CD4-positive, alpha-beta T cell (primary cell): ENCODE results near the gene TEK. TPM values are rescaled to one million over a fixed set of nuclear protein-coding genes. Genes with fewer than 3 reads are reported as not detected.

ENCODE experiments used
- ATAC-seq: fragments of 200-7000 bp; cut with Tn5 transposase; one replicate; pipeline ENCODE4 v1.10.0; 2022; ENCODE audit warnings: mild to moderate bottlenecking; ENCODE audit not compliant: poor library complexity
- CTCF ChIA-PET: fragments of 350-600 bp; sonication (Branson Sonifier 250); formaldehyde crosslinking; loops from one replicate; lab custom pipeline; 2021; ENCODE audit warnings: antibody characterized with exemption, inconsistent platforms; lab: Charles Lee
- POLR2A ChIA-PET: fragments of 350-600 bp; sonication (Branson Sonifier 250); formaldehyde crosslinking; loops from one replicate; lab custom pipeline; 2021; ENCODE audit warnings: antibody characterized with exemption, inconsistent platforms; lab: Charles Lee
- DNase-seq, 14 experiments: peaks; one replicate each; pipeline ENCODE4 v3.0.0-alpha.2; 2013 to 2020; ENCODE audit warnings: mixed read lengths in 2 of 14
- H3K27ac ChIP-seq, 2 donors: one replicate each; pipeline versions ENCODE4 v1.5.1 to v1.7.0; 2013; ENCODE audit warnings: low read length in 2 of 2, low read depth in 1 of 2, mild to moderate bottlenecking in 1 of 2
- H3K27me3 ChIP-seq, 2 experiments: 1 replicate in 1 of 2; 2 replicates in 1 of 2; pipeline versions ENCODE4 v1.6.1 to v1.7.0; 2013; ENCODE audit warnings: low read length in 2 of 2, control low read depth in 1 of 2, mild to moderate bottlenecking in 1 of 2, moderate library complexity in 1 of 2; ENCODE audit not compliant: insufficient read depth in 2 of 2, control insufficient read depth in 1 of 2
- H3K36me3 ChIP-seq: one replicate; pipeline ENCODE4 v1.6.1; 2013; ENCODE audit warnings: low read length, control low read depth; ENCODE audit not compliant: insufficient read depth
- H3K4me1 ChIP-seq: one replicate; pipeline ENCODE4 v1.6.1; 2013; ENCODE audit warnings: low read length, control low read depth; ENCODE audit not compliant: insufficient read depth
- H3K4me3 ChIP-seq: one replicate; pipeline ENCODE4 v1.5.1; 2013; ENCODE audit warnings: mild to moderate bottlenecking, low read length, moderate library complexity
- H3K9me3 ChIP-seq, 2 experiments: 1 replicate in 1 of 2; 2 replicates in 1 of 2; pipeline versions ENCODE4 v1.6.1 to v1.7.0; 2013; ENCODE audit warnings: low read length in 2 of 2, mild to moderate bottlenecking in 2 of 2, control low read depth in 1 of 2, moderate library complexity in 1 of 2; ENCODE audit not compliant: control insufficient read depth in 1 of 2, insufficient read depth in 1 of 2
- H3K27ac Mint-ChIP-seq: one replicate; pipeline ENCODE4 v1.8.0; 2020; ENCODE audit warnings: mixed read lengths
- H3K27me3 Mint-ChIP-seq: one replicate; pipeline ENCODE4 v1.8.0; 2021; ENCODE audit warnings: mixed read lengths
- H3K36me3 Mint-ChIP-seq: one replicate; pipeline ENCODE4 v1.8.0; 2021; ENCODE audit warnings: low read depth, mixed read lengths
- H3K4me1 Mint-ChIP-seq: one replicate; pipeline ENCODE4 v1.8.0; 2021; ENCODE audit warnings: low read depth, mixed read lengths
- H3K4me3 Mint-ChIP-seq: one replicate; pipeline ENCODE4 v1.8.0; 2020; ENCODE audit warnings: mild to moderate bottlenecking, mixed read lengths
- H3K9me3 Mint-ChIP-seq: one replicate; pipeline ENCODE4 v1.8.0; 2020; ENCODE audit warnings: mixed read lengths
- CTCF ChIP-seq: fragments of 200-600 bp; IDR thresholded peaks from one replicate; pipeline ENCODE4 v1.8.0; 2022; ENCODE audit warnings: antibody characterized with exemption, mild to moderate bottlenecking
- intact Hi-C, 2 experiments: fragments of 100-400 bp; cut with DNase I in 1 of 2; cut with micrococcal nuclease in 1 of 2; formaldehyde crosslinking; loops; one replicate each; pipeline versions ENCODE4 v1.15.1 to v1.9.0; 2023 to 2025; cut with DNase I, micrococcal nuclease
- total RNA-seq, 174 experiments: library from RNA in 2 of 174; stranded (reverse) in 2 of 174; gene quantifications; one replicate each; pipeline ENCODE4 v1.2.3 and lab custom pipeline; 2021 to 2026

TEK gene
- total RNA-seq, 2 experiments from 2014 or later = not detected

GRCh38 chr9:27168496-27168895 is 59.5 kb downstream of the TEK start:
- Mint-ChIP-seq H3K27me3 (peaks cover 4% of the 10 kb centered on the region), H3K27ac (no peak overlapping the region), H3K36me3 (no peaks in the 10 kb centered on the region), H3K9me3 (peaks cover 6% of the 10 kb centered on the region), H3K4me1 (no peaks in the 10 kb centered on the region), H3K4me3 (no peak overlapping the region)
- POLR2A ChIA-PET = no interaction called here
- H3K27me3 ChIP-seq = no peaks in the 10 kb centered on the region
- CTCF ChIA-PET = no interaction called here
- peaks cover 0 to 4% of the 10 kb centered on the region in 2 experiments for H3K9me3 ChIP-seq
- ATAC-seq (no peak), DNase-seq (no peak)
- no peak for TF ChIP-seq CTCF
- no peak overlapping the region for H3K27ac ChIP-seq
- no peaks in the 10 kb centered on the region for H3K36me3 ChIP-seq
- no peaks in the 10 kb centered on the region for H3K4me1 ChIP-seq
- H3K4me3 ChIP-seq = no peak overlapping the region
- intact Hi-C loops = no loop called here

GRCh38 chr9:27168951-27169350 is 59.9 kb downstream of the TEK start:
- CTCF ChIA-PET = no interaction called here

GRCh38 chr9:27176971-27177370 is 67.9 kb downstream of the TEK start:
- Histone ChIP-seq H3K4me3 (no peak overlapping the region), H3K27me3 (no peaks in the 10 kb centered on the region), H3K27ac (no peak overlapping the region), H3K9me3 (peaks cover 0 to 4% of the 10 kb centered on the region in 2 experiments), H3K36me3 (no peaks in the 10 kb centered on the region), H3K4me1 (no peaks in the 10 kb centered on the region)
- ATAC-seq = no peak
- ChIA-PET CTCF (no interaction called here), POLR2A (no interaction called here)
- H3K4me3 Mint-ChIP-seq = no peak overlapping the region
- peaks cover 3% of the 10 kb centered on the region for H3K9me3 Mint-ChIP-seq
- H3K36me3 Mint-ChIP-seq = no peaks in the 10 kb centered on the region
- no peak for TF ChIP-seq CTCF
- H3K4me1 Mint-ChIP-seq = no peaks in the 10 kb centered on the region
- H3K27me3 Mint-ChIP-seq = no peaks in the 10 kb centered on the region
- intact Hi-C loops = no loop called here
- H3K27ac Mint-ChIP-seq = no peak overlapping the region
- DNase-seq = no peak

More at GRCh38 chr9:27168951-27169350, 59.9 kb downstream of the TEK start:
- ATAC-seq (no peak), DNase-seq (no peak)
- Mint-ChIP-seq H3K27ac (no peak overlapping the region), H3K4me1 (no peaks in the 10 kb centered on the region), H3K36me3 (no peaks in the 10 kb centered on the region), H3K4me3 (no peak overlapping the region), H3K27me3 (no peaks in the 10 kb centered on the region), H3K9me3 (peaks cover 6% of the 10 kb centered on the region)
- Histone ChIP-seq H3K4me3 (no peak overlapping the region), H3K36me3 (no peaks in the 10 kb centered on the region), H3K27ac (no peak overlapping the region), H3K9me3 (peaks cover 0 to 4% of the 10 kb centered on the region in 2 experiments), H3K4me1 (no peaks in the 10 kb centered on the region), H3K27me3 (no peaks in the 10 kb centered on the region)
- POLR2A ChIA-PET = no interaction called here
- intact Hi-C loops = no loop called here
- TF ChIP-seq CTCF = no peak
